Brain (organoid and tissue), 1 donor: ENCODE measurements around the gene MS4A2. TPM values are rescaled to one million over a fixed set of nuclear protein-coding genes. Genes with fewer than 3 reads are reported as not detected.

ENCODE experiments used
- polyA plus RNA-seq: library from polyadenylated mRNA; stranded (reverse); fragments of 350-450 nt; fragmentation: Illumina TruSeq; extraction: RNeasy Lipid Tissue Mini Kit (QIAGEN cat#74804); gene quantifications from one replicate; pipeline ENCODE4 v1.2.3, GENCODE V29; 2015; ENCODE audit warnings: low read depth, low replicate concordance; ENCODE audit not compliant: insufficient read depth

The MS4A2 gene
- polyA plus RNA-seq, 1 donor from 2014 or later = not detected

Other genes with a start within 250 kb of the MS4A2 start
- not detected for gene CBLIF, start 243.2 kb upstream of the MS4A2 start, polyA plus RNA-seq
- not detected for gene TCN1, start 222.2 kb upstream of the MS4A2 start, polyA plus RNA-seq
- not detected for gene OOSP3, start 209.9 kb upstream of the MS4A2 start, polyA plus RNA-seq
- not detected for gene OOSP1, start 150.2 kb upstream of the MS4A2 start, polyA plus RNA-seq
- not detected for gene OOSP4A, start 124.6 kb upstream of the MS4A2 start, polyA plus RNA-seq
- not detected for gene OOSP4B, start 71.5 kb upstream of the MS4A2 start, polyA plus RNA-seq
- gene OOSP2, start 48.3 kb upstream of the MS4A2 start, polyA plus RNA-seq = not detected
- gene MS4A3, start 32.0 kb upstream of the MS4A2 start, polyA plus RNA-seq = not detected
- gene MS4A6A, start 94.4 kb downstream of the MS4A2 start, polyA plus RNA-seq = 9.8 TPM
- not detected for gene MS4A4E, start 154.5 kb downstream of the MS4A2 start, polyA plus RNA-seq
- gene MS4A4A, start 192.0 kb downstream of the MS4A2 start, polyA plus RNA-seq = 3.5 TPM
- not detected for gene MS4A6E, start 238.6 kb downstream of the MS4A2 start, polyA plus RNA-seq